ENCODE results near the gene FBXO42.

Gene FBXO42

GRCh38 chr1:16199700-16200099 is 152.6 kb downstream of the FBXO42 start:
- FAIRE-seq = no peak

GRCh38 chr1:16199157-16199501 is 153.2 kb downstream of the FBXO42 start:
- no peak for FAIRE-seq

DNA sequence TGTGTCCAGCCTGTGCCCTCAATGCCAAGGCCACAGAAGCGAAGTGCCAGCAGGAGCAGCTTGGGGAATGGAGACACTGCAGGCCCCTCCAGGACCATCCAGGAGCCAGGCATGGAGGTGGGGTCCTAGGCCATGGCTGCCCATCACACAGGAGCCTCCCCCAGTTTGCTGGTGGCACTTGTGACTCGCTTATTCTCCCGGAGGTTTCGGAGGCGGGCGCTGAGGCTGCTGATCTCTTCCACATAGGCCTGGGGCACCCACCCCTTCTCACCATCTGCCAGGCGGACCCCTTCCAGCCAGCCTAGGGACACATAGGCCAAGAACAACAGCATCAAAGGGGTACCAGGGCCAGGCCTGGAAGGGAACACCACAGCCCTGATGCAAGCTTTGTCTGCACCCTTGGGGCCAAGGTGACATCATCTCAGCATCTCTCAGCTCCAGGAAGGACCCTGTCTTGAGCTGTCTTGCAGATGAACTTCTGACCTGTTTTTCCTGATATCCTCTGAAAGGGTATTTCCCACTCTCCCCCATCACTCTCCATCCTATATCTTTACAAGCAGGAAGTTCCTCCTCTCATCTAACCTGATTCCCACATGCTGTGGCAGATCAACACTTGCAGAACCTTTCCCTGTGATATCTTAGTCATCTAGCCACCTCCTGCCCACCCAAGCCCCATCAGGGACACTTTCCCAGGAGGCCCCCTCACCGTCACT is 153.7 kb downstream of the FBXO42 start:
- no peak for FAIRE-seq

- FAIRE-seq = no peak
Measured at GRCh38 chr1:16196874-16197273, 155.4 kb downstream of the FBXO42 start.

Measured in endometrium (tissue), 2 donors.